DOHH2 (cell line): ENCODE data around the gene WNT9B.

Experiments used
- EZH2phosphoT487 ChIP-seq: fragments of 200-600 bp; sonication (generic); IDR thresholded peaks from 2 replicates; pipeline ENCODE4 v1.6.1; 2017; ENCODE audit warnings: borderline replicate concordance, mild to moderate bottlenecking, antibody characterized with exemption, low read length, moderate library complexity, mixed read lengths
- TF ChIP-seq, protein P1 (sequence below): fragments of 200-600 bp; sonication (generic); IDR thresholded peaks from one replicate; pipeline ENCODE4 v1.5.1; 2014; ENCODE audit warnings: antibody characterized with exemption, mild to moderate bottlenecking, low read depth, low read length; ENCODE audit not compliant: poor library complexity, severe bottlenecking

DNA sequence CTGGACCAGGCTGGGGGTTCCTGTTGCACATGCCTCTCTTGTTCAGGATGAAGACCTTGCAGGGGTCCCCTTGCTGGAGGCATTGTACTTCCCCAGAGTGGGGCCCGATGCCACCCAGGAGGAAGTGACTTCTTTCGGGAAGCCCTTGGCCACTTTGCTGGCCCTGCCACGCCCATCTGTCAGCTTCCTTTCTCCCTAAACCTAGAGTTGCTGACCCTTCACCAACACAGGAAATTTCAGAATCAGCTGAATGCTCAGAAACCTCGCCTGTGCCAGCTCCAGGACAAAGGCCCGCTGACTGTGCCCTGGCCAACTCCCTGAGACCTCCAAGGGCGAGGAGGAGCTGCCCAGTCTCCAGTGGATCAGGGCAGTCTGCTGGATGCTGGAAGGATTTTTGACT is 26.7 kb downstream of the WNT9B start:
- TF ChIP-seq, protein P1, sequence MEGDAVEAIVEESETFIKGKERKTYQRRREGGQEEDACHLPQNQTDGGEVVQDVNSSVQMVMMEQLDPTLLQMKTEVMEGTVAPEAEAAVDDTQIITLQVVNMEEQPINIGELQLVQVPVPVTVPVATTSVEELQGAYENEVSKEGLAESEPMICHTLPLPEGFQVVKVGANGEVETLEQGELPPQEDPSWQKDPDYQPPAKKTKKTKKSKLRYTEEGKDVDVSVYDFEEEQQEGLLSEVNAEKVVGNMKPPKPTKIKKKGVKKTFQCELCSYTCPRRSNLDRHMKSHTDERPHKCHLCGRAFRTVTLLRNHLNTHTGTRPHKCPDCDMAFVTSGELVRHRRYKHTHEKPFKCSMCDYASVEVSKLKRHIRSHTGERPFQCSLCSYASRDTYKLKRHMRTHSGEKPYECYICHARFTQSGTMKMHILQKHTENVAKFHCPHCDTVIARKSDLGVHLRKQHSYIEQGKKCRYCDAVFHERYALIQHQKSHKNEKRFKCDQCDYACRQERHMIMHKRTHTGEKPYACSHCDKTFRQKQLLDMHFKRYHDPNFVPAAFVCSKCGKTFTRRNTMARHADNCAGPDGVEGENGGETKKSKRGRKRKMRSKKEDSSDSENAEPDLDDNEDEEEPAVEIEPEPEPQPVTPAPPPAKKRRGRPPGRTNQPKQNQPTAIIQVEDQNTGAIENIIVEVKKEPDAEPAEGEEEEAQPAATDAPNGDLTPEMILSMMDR: no peak
- no peak for TF ChIP-seq EZH2phosphoT487
